ENCODE measurements around the gene POMT1.

- no peak for TF ChIP-seq CTCF (IDR thresholded peaks at IDR 0.05; ENCODE audit: poor library complexity)
- no peak for TF ChIP-seq EZH2phosphoT487 (IDR thresholded peaks at IDR 0.05; ENCODE audit: low read depth, severe bottlenecking, unreplicated experiment)
Measured at GRCh38 chr9:131566158-131566557, 63.4 kb downstream of the POMT1 start.
